Measurements from ENCODE around the gene ZDHHC17.
"Not testable (repeated sequence)": the region's sequence is repeated elsewhere in the genome, so short reads cannot be mapped to it uniquely, and the experiment has no call there.

Gene ZDHHC17

DNA sequence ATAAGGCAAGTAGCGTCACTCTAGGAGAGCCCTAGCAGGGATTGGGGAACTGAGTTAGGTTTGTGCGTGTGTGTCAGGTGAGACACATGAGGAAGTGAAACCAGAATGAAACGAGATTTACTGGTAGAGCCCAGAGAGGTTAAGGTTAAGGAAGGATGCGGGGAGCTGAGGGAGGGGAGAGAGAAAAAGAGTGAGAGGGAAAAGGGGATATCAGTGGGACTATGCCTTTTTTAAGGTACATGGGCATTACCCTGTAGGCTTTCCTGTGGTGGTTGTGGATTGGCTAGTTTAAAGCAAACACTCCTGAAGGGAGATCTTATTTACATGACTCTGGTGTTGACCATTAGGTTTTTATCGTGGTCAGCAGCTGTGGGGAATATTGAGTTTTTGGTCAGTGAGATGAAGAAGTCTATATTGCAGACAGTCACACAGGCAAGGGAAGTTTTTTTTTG, 13.9 kb downstream of the ZDHHC17 start:
- no peak for DNase-seq

DNA sequence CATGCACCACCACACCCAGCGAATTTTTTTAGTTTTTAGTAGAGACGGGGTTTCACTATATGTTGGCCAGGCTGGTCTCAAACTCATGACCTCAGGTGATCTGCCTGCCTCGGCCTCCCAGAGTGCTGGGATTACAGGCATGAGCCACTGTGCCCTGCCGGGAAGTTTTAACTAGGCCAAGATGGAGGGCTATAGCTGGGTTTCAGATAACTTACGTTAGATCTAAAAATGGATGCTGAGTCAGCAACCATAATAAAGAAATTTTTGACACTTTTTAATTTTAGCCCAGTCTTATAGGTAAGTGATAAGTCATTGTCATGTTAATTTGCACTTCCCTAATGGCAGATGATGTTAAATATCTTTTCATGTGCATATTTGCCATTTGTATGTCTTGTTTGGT, 14.4 kb downstream of the ZDHHC17 start:
- no peak for DNase-seq

DNA sequence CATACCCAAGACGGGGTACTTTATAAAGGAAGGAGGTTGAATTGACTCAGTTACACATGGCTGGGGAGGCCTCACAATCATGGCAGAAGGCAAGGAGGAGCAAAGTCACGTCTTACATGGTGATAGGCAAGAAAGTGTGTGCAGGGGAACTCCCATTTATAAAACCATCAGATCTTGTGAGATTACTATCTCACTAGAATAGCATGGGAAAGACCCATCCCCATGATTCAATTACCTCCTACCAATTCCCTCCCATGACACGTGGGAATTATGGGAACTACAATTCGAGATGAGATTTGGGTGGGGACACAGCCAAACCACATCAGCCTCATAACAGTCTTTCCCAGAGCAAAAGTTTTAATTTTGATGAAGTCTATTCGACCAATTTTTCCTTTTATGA, 15.4 kb downstream of the ZDHHC17 start:
- DNase-seq = not testable (repeated sequence)

DNA sequence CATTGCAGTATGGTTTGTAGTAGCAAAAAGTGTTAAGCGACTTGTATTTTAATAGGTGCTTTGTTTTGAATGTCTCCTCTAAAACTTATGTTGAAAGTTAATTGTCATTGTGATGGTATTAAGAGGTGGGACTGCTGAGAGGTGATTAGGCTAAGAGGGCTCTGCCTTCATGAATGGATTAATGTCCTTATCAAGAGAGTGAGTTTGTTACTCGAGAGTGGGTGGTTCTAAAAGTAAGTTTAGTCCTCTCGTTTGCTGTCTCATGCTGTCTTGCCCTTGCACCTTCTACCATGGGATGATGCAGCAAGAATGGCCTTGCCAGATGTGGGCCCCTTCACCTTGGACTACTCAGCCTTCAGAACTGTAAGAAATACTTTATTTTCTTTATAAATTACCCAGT, 17.4 kb downstream of the ZDHHC17 start:
- DNase-seq = no peak

DNA sequence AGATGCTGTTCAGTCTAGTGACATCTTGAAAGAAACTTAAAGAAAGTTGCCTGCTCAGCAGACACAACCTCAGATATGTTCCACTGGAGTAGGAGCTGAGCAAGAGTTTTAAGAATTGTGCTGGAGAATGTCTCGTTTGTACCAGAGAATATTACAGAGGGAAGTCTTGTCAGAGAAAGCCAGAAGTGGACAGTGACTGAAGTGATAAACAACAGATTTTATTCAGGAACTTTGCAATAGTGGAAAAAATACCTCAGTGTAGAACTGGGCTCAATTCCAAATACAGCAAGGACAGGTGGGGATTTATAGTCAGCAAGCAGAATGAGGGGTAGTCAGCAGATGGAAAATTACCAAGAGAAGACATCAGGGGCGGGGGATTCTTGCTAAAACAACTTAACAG, 18.6 kb downstream of the ZDHHC17 start:
- no peak for DNase-seq

DNA sequence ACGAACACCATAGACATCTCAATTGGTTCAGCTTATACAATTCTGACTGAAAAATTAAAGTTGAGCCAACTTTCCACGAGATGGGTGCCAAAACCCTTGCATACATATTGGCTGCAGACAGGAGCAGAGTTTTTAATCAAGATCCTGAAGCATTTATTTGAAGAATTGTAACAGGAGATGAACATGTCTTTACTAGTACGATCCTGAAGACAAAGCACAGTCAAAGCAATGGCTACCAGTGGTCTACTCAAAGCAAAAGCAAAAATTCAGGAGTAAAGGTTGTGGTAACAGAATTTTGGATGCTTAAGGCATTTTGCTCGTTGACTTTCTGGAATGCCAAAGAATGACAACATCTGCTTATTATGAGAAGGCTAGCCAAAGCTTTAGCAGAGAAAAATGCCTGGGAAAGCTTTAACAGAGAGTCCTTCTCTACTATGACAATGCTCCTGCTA, 20.7 kb downstream of the ZDHHC17 start:
- DNase-seq = no peak

DNA sequence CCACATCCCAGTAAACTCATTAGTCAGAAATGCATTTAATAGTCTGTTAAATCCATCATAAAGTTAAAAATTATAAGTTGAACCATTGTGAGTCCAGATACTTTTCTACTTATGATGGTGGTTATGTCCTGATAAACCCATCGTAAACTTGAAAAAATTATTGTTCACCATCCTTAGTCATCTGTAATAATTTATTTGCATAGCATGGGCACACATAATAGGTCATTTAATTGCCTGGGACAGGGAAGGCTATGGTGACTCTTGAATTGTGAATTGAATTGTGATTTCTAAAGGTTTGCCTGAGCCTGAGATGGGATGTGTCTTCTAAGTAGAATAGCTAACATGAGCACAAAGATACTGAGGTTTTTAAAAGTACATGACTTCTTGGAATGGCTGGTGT, 21.5 kb downstream of the ZDHHC17 start:
- DNase-seq = no peak

DNA sequence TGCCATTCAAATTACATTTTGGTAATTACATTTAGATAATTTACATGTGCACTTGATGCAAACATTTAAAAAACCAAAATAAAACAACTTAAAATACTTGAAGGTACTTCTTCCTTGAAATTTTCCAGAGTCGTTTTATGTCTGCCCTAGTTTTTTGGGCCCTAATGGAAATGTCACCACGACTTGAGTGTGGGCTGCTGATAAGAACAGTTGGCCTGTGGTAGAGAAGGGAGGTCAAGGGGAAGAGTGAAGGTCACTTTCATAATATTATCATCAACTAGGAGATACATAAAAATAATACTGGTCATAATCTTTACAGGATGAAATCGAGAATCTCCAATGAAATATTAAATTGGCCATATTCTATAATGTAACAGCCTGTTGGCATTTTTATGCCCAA, 23.1 kb downstream of the ZDHHC17 start:
- DNase-seq = no peak

DNA sequence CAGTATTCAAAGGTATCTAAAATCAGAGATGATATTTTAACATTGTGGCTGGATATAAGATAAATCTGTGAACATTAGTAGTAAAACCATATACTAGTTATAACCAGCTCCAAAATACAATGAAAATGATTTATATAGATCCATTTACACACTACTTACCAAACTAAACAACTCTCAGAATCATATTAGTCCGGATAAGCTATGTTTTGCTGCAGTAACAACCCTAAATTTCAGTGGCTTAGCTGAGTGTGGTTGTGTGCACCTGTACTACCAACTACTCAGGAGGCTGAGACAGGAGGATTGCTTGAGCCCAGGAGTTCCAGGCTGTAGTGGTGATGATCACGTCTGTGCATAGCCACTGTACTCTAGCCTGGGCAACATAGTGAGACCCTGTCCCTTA, 23.8 kb downstream of the ZDHHC17 start:
- DNase-seq = no peak

DNA sequence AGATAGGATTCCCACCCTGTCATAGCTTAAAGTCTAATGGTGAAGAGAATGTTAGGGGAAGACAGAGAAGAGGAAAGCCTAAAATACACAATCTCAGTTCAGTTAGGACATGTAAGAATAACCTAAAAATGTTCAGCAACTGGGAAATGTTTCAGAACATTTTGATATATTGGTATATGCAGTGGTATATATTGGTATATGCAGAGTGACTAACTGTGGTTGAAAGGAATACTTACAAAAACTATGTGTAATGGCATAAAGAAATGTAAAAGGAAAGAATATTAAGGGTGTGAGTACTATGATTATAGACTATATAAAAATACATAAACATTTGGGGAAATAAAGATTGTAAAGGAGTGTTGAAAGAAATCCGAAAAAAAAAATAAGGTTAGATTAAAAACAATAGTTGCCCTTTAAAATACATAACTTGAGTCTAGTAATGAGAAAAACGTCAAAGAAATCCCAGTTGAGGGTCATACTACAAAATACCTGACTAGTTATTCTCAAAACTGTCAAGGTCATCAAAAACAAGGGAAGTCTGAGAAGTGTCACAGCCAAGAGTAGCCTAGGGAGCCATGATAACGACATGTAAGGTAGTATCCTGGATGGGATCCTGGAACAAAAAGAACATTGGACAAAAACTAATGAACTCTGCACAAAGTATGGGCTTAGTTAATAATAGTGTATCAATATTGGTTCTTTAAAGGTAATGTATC, 25.6 kb downstream of the ZDHHC17 start:
- no peak for DNase-seq

DNA sequence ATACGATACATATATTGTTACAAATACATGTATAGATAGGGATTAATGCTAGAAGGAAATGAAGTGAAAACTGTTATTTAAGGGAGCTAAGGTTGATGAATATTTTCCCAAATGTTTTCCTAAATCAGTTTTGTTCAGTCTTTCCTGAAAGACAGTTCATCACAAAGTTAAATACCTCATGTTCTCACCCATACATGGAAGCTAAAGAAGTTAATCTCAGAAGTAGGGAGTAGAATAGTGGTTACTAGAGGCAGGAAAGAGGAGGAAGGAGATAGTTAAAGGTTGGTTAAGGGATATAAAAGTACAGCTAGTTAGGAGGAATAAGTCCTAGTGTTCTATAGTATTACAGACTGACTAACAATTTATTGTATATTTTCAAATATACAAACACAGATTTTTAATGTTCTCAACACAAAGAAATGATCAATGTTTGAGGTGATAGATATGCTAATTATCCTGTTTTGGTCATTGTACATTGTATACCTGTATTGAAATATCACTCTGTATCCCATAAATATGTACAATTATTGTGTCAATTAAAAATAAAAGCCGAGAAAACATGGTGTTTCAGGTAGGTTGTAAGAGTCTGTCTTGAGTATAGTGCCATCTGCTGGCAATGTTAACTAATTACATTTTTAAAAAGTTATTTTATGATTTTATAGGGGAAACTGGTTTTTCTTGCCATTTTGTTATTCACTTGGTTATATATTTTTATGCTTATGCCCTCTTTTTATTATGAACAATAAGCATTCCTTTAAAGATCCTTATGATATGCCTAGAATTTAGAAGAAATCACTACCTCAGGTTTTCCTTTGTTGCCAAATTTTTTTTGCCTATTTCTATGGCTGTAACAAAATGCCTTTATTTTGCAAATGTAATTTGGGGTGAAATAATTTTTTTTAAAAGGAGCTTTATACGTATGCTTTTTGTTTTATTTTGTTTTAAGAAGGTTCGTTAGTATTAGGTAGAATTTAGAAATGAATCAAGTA, 26.9 kb downstream of the ZDHHC17 start:
- peak; percentile 4 for DNase-seq

DNA sequence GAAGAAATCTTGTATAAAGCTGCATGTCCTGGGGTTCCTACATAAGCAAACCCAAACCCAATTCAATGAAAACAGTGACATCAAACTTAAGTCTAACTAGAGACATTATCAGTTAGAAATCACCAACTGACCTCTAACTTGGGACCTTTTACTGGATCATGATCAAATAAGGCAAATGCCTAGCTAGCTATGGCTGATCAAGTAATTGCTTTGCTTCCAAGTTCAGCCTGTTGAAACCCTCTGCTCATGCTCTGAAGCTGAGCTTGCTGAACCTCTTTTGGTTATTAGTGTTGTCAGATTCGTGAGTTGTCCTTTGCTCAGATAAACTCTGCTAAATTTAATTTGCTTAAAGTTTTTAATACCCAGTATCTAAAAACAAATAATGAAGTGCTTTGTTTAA, 28.9 kb downstream of the ZDHHC17 start:
- DNase-seq = no peak

DNA sequence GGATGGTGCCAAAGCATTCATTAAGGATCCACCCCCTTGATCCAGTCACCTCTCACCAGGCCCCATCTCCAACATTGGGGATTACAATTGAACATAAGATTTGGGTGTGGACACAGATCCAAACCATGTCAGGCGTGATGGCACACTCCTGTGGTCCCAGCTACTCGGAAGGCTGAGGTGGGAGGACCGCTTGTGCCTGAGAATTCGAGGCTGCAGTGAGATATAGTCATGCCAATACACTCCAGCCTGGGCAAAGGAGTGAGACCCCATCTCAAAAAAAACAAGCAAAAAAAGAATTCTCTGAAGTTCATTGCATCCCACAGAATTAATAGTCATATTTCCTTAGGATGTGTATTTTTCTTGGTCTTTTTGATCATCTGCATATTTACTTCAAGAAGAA, 34.9 kb downstream of the ZDHHC17 start:
- DNase-seq = no peak

DNA sequence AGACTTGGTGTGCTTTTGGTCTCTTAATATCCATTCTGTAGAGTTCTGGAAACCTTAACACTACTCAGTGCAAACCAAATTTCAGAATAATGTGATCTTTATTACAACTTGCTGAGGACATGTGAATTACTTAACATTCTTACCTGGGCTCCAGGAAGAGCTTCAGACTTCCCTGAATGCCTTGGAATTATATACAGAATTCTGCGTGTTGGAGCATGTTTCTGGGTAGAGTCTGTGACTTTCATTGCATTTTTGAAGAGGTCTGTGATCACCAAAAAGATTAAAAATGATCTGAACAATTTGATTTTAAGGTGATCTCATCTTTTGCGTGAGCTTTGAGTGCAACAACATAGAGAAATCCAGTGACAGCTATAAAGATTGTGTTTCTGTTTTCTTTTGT, 35.4 kb downstream of the ZDHHC17 start:
- no peak for DNase-seq

DNA sequence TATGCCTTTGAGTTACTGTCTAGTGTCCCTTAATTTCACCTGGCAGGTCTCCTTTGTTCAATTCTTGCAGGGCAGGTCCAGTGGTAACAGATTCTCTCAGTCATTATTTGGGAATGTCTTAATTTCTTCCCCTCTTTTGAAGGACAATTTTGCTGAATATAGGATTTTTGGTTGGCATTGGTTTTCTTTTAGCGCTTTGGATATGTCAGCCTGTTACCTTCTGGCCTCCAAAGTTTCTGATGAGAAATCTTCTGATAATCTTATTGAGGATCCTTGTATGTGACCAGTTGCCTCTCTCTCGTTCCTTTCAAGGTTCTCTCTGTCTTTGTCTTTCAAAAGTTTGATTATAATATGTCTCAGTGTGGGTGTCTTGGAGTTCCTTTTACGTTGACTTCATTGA, 38.1 kb downstream of the ZDHHC17 start:
- DNase-seq = no peak

DNA sequence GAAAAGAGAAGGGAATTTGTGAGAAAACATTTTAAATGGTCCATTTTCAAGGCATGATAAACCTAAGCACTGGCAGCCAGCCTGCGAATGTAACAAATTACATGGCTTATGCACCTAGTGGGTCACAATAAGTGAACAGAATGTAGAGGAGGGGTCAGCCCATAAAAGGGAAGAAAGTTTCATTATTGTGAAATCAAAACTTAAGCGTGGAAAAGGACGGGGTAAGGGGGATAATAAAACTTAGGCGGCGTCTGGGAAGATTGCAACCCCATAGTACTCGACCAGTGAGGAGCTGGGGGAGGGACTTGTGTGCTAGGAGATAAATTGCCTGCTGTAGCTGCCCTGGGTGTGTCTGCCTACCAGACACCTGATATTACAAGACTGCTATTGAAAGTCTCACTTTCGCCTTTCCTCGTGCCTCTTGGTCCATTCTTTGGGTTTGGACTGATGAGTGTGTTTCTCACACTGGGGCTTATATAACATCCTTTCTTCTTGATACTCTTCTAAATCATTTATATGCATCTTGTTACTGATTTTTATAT, 40.6 kb downstream of the ZDHHC17 start:
- DNase-seq = no peak

DNA sequence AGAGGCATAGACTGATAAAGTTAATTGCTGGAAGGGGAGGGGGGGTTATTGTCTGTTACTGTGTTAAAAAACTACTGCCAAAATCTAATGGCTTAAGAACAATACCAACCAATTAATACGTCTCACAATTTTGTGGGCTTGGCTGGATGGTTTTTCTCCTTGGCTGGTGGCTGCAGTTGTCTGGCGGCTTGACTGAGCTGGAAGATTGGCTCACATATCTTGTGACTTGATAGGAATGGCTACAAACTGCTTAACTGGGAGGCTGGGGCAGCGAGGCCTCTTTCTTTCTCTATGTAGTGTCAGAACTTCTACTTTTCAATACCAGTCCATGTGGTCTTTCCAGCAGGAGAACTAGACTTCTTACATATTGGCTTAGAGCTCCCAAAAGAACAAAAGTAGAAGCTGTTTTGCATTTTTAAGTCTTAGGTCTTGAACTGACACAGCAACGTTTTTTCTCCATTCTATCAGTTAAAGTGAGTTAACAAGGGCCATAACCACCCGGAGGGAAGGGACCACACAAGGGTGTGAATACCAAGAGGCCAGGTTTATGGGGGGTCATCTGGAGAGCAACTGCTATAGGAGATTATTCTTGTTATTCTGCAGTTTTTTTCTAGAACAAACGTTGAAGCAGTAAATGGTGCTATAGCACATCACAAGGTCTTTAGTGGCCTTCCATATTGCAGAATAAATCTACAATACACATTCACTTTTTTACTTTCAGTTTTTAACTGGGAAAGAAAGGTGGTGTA, 46.9 kb downstream of the ZDHHC17 start:
- DNase-seq = no peak

DNA sequence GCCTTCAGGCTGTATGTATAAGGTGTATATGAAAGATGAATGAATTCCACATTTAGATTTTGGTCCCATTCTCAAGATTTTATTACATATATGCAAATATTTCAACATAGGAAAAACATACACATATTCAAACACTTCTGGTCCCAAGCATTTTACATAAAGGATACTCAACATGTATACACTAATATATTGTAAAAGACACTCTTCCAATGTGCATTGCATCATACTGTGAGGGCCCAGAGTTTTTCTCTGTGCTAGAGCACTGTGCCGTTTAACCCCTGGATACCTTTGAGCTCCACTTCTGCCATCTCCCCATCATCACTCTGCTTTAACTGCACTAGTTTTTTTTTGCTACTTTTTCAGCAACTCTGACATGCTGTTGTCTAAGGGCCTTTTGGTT, 48.1 kb downstream of the ZDHHC17 start:
- no peak for DNase-seq

DNA sequence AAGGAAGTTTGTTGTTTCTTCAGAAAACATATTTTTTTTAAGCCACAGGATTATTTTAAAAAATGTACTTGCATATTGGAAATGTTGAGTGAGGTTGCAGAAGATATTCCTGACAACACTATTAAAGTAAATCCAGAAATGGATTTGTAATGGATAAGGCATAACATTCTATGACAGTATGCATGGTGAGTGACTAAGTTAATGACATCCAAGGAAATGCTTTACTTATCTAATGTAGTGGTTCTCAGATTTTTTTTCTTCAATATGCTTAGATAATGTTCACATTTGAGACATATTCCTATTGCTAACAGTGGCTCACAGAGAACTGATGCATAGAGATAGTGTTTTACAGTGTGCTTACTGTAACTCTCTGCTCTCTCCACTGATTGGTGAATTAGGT, 49.4 kb downstream of the ZDHHC17 start:
- DNase-seq = no peak

DNA sequence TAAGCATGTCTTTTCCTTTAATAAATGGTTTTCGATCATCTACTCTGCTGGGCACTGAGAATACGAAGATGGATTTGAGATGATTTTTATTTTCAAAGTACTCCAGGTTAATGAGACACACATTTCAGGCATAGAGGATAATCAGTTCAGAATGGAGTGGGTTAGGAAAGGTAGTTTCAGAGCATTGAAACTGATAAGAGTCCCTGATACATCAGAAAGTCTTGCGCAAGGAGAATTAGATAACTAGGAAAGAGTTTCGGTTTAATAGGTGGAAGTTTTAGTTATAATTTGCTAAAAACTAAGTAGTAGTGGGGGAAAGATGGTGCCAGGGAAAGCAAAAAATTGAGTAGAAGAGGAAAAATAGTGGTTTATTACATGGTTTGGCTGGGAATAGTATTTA, 50.1 kb downstream of the ZDHHC17 start:
- DNase-seq = no peak

DNA sequence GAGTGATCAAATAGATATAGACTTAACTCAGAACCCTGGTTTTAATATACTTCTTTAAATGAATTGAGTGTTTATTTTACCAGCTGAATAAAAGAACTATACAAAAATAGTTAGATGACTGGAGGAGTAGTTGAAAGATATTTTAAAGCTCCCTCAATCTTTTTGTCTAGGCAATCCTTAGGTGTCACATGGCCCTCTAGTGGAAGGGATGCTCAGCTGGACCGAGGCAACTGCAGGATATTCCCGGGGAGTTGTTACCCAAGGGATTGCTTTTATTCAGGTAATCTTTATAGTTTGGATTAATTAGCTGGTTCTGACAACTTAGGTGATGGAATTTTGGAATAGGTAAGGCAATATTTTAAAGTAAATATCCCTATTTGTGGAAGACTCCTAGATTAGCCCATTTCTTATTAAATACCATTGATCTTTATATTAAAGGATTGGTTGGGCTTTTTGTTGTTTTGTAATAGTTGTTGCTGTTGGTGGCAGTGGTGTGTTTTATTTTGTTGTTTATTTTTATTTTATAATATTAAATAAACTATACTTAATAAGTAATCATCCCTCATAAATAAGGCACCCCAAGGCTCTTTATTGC, 57.1 kb downstream of the ZDHHC17 start:
- DNase-seq = no peak

DNA sequence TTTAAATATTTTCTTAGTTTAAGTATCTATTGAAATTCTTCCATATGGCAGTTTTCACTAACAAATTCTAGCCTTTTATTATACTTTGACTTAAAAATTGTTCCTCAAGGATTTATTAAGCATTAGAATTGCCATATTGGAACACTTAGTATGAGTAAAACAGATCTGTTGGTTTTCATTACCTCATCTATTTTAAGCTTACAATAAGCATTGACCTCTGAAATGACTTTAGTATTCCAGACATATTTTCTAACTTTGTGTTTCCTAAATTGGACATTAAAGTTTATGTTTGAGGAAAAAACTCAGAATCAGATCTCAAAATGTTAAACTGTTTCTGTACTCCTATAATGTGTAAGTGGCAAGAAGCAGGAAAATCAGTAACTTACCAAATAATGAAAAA, 66.5 kb downstream of the ZDHHC17 start:
- DNase-seq = no peak

DNA sequence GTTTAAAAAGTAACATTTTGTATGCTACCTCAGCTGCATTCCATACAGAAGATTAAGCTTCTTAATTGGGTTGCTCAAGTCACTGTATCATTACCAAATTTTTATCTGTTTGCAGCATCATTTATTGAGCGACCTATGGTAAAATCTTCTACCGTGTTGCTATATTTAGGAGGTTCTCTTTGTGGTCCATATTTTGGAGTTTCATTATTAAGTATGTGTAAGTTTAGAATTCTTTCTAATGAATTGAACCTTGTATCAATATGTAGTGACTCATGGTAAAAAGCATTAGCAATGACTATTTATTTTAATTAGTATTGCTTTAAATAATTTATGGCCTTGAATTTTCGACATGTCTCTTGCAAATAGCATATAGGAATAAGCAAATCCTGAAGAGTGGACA, 72.7 kb downstream of the ZDHHC17 start:
- DNase-seq = no peak

Data from GDM1 (cell line).